Measurements from ENCODE around the gene SMAD6.

SMAD6 gene

GRCh38 chr15:66798426-66799061 lies 96.5 kb downstream of the SMAD6 start:
- no peak for DNase-seq (ENCODE audit: low read depth)

DNA sequence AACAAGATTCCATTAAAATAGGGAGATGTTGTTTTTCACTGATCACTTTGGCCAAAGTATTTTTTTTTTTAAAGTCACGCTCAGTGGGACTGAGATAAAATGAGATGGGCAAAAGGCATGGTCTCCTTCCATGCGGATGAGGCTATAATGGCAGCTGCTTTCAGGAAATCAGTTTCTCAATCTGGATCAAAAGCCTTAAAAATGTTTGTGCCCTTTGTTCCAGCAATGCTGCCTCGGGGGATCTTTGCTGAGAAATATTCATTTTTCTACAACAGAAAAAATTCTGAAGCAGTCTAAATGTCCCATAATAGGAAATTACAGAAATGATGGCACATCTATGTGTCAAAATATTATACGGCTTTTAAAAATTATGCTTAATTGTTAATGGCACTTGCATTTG lies 97.2 kb downstream of the SMAD6 start:
- DNase-seq (ENCODE audit: low read depth), result no peak

GRCh38 chr15:66800584-66801235 lies 98.7 kb downstream of the SMAD6 start:
- no peak for DNase-seq (ENCODE audit: low read depth)

DNA sequence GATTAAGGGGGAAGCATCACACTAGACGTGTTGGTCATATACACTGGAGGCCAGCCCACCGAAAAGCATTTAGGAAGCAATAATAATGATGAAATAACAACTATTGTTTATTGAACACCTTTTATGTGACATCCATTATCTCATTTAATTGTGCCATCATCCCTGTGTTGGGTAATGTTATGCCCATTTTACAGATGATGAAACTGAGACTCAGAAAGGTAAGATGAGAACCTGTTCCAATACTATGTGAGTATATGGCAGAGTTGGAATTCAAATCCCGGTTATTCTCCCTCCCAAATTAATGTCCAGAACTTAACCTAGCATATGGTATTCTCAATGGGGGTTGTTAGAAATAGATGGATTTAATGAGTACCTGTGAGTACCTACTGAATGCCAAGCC lies 99.2 kb downstream of the SMAD6 start:
- DNase-seq (ENCODE audit: low read depth), result no peak

DNA sequence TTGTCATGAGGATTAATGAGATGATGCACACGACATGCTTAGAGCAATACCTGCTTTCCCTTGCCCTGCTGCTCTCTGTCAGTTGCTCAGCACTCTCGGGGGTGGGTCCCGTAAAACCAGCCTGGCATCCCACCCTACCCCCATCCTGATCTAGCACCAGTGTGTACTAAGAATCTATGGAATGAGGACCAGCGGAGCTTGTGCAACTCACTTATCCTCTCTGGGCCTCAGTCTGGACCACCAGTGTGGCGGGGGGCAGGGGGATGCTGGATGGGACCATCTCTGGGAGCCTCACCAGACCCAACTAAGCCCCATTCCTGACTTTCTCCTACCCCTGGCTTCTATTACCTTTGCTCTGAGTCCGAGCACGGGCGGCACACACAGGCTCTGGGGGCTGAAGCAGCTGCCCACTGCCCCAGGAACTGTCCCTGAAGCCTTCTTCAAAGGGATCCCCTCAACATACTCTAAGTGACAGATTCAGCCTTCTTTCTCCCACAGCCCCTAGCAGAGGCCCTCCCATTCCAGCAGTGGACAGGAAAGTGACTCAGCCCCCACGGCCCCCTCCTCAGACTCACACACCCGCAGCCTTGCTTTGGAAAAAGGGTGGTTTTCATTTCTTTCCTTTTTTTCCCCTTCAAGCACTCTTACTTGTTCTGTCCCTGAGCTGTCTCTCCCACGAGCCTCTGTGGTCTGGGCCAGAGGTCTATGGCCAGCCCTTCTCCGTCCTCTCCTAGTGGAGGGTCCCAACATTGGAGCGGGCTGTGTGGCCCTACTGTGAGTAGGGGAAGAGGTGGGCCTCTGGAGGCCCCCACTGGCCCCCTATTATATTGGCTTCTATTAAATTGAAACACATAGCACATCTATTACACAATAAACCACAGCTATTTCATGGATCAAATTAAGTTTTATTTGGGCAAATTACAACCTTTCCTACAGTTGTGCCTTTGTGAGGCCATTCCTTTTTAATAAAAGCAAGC lies 100.3 kb downstream of the SMAD6 start:
- DNase-seq (ENCODE audit: low read depth), result no peak

DNA sequence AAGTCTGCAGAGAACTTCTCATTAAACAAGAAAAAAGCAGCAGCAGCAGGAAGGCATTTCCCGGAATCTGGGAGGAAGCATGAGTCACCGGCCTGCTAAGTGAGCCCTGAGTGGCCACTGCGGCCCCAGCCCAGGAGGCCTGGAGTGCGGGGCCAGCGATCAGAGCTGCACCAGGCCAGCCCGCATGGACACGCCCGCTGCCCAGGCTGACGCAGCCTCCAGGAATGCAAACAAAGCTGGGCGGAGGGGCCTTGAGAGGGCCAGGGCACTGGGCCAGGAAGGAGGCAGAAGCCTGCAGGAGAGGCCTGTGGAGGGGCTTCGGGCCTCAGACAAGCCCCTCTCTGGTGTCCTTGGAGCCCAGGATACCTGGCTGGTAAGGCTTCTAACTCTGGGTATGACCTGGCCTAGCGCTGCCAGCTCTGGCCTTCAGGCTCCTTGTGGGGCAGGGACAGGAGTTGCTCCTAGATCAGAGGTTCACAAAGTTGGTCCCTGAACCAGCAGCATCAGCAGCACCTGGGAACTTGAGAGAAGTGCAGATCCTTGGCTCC lies 101.2 kb downstream of the SMAD6 start:
- DNase-seq (ENCODE audit: low read depth), result no peak

- DNase-seq (ENCODE audit: low read depth), result no peak
These were observed 101.7 kb downstream of the SMAD6 start for GRCh38 chr15:66803749-66804148.

DNA sequence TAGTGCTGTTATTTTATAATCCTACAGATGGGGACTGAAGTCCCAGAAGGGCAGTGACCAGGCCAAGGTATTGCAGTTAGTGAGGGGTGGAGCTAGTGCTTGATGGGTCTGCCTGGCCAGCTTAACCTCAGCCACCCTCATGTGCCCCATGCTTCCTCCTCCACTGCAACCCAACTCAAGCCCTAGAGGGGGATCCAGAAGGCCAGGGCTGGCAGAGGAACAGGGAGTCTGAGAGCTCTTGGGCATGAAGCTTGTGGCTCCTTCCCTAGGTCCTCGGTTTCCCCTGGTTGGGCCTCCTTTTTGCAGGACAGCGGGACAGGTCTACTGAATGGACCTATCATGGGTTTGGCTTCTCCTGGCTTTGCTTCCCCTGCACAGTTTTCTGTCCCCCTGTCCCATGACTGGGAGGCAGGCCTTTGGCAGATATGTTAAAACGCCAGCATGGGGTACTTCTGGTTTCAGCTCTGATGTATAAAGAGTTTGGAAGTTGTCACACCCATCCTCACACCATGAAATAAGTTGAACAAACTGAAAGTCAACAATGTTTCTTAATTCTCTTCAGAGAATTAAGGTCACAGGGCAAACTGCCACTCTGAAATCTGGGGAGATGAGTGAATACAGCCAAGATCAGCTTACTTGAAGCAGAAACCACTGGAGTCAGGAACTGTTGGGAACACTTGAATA lies 103.3 kb downstream of the SMAD6 start:
- no peak for DNase-seq (ENCODE audit: low read depth)

DNA sequence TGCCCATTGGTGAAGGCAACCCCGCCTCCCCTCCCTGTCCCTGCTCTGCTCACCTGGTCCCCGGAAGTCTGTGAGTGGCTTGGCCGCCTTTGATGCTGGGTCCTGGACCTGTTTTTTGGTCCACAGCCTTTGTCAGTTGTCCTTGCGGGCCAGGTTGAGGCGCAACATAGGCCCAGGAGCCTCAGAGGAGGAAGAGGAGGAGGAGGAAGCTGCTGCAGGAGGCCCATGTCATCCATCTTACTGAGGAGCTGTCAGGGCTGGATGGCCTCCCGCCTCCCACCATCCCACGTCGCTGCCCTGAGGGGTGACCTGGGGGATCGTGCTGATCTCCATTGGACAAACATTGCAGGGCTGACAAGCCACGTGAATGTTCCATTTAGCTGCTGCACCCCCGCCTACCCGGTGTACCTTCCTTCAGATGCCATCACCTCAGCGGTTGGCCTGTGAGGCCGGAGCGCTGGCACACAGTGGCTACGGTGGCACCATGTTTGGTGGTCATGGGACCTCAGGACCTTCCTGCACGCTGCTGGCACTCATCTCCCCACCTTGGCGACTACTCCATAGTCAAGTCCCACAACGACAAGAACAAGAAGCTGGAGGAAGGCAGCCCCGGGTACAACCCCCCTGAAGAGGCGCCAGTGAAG lies 106.3 kb downstream of the SMAD6 start:
- no peak for DNase-seq (ENCODE audit: low read depth)

- DNase-seq (ENCODE audit: low read depth), result no peak
These were observed 107.6 kb downstream of the SMAD6 start for GRCh38 chr15:66809664-66810063.

GRCh38 chr15:66815318-66815717 lies 113.3 kb downstream of the SMAD6 start:
- DNase-seq (ENCODE audit: low read depth), result no peak

- DNase-seq (ENCODE audit: low read depth), result no peak
These were observed 114.2 kb downstream of the SMAD6 start for GRCh38 chr15:66816201-66816600.

GRCh38 chr15:66819084-66819483 lies 117.0 kb downstream of the SMAD6 start:
- no peak for DNase-seq (ENCODE audit: low read depth)

- DNase-seq (ENCODE audit: low read depth), result no peak
These were observed 118.6 kb downstream of the SMAD6 start for GRCh38 chr15:66820481-66821176.

DNA sequence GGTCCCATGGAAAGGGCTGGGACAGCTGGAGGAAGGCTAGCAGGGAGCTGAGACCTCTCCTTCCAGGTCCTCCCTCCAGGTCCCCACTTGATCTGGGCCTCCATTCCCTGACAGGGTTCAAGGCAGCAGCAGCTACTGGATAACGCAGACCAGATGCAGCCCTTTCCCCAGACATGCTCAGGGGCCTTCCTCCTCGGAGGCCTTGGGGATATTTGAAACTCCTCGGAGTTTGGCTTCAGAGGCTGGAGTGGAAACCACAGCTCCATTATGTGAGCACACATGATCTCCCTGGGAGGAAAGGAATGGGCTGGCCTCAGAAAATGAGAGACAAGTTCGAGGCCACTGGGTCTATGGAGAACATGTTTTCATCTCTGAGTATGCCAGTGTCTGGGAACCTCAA lies 119.3 kb downstream of the SMAD6 start:
- no peak for DNase-seq (ENCODE audit: low read depth)

GRCh38 chr15:66822114-66822513 lies 120.1 kb downstream of the SMAD6 start:
- DNase-seq (ENCODE audit: low read depth), result no peak

DNA sequence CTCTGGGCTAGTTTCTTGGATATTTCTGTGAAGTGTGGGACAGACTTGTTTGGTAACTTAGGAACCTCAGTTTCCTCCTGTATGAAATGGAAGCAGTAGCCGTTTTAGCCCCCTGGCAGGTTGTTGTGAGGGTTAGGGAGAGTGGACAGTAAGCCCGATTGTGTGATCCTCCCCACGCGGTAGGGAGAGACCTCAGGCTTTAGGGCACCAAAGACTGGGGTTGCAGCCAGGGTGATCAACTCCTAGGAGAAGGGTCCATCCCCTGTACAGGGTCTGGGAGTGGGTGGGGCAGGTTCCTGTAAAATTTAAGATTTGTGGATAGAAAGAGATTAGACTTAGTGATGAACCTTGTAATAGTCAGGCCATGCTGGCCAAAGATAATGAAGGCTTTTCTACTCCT lies 120.5 kb downstream of the SMAD6 start:
- DNase-seq (ENCODE audit: low read depth), result no peak

DNA sequence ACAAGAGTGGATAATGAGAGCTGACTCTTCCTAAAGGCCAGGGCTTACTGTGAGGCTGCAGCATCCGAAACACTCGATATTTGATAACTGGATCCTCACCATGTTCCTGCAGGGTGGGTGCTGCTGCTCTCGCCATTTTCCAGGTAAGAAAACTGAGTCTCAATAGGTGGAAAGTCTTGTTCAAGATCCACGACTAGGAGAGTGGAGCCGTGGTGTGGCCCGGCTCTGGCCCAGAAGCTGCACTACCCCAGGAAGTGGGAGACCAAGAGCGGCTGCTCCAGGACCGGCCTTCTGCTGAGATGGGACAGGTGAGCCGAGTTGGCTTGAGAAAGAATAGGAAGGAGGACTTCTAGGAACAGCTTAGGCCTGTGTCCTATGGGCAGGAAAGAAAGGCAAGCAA lies 121.6 kb downstream of the SMAD6 start:
- no peak for DNase-seq (ENCODE audit: low read depth)

- no peak for DNase-seq (ENCODE audit: low read depth)
These were observed 122.4 kb downstream of the SMAD6 start for GRCh38 chr15:66824424-66824823.

- DNase-seq (ENCODE audit: low read depth), result no peak
These were observed 123.1 kb downstream of the SMAD6 start for GRCh38 chr15:66825139-66825538.

DNA sequence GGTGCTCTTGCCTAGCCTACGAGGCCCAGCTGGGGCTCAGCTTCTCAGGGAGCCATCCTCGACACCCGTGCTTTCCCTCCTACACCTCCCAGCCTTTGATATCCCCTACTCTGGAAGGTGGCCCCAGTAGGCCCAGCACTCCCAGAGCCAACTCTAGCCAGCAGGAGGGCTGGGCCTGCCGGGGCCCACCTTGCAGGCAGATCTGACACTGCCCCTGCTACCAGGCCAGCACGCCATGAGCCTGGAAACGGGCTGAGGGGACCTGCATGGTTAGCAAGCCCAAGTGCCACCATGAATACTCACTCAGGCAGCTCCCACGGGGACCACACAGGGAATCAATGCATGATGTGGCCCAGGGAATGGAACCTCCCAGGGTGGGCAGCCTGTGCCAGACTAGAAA lies 123.7 kb downstream of the SMAD6 start:
- DNase-seq (ENCODE audit: low read depth), result no peak

All from activated T-cell treated with anti-CD3 and anti-CD28 coated beads for 48 hours (primary cell).